HG02884 (cell line): Measurements from ENCODE around the gene RBM23.
A peak's percentile ranks its signal among the peaks of the same experiment; 100 is the strongest.

ENCODE experiments used
- ATAC-seq: cut with Tn5 transposase; IDR thresholded peaks from one replicate; pipeline ENCODE4 v1.9.1; 2021; ENCODE audit warnings: mild to moderate bottlenecking, moderate library complexity; ENCODE audit not compliant: unreplicated experiment

The RBM23 gene

DNA sequence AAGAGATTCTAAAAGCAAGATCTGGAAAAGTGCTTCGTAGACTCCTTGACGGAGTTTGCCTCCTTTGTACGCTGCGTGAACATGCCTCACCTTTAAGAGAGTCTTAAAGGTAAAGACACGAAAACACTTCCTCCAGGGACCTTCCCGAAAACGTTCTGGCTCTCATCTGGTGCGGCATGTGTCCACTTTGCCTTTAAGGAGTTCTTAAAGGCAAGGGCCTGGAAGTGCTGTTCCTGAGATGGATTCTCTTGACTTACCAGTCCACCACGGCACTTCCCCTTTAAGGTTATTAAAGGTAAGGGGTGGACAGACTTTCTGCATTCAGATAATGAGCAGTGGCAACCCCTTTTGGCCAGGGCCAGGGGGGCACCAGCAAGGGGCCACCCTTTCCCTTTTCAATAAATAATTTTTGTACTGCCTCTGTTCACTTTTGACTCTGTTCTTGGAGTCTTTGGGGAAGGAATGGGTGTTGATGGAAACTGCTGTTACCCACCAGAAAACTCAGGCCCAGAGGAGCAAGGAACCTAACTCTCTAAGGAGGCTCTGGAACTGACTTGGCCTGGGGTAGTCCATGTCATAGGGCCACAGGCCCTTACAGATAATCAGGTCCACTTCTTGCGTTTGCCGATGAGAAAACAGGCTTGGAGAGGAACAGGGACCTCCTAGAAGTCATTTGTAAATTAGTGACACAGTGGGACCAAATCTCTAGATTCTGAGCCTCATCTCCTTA lies 31.5 kb downstream of the RBM23 start:
- no peak for ATAC-seq

DNA sequence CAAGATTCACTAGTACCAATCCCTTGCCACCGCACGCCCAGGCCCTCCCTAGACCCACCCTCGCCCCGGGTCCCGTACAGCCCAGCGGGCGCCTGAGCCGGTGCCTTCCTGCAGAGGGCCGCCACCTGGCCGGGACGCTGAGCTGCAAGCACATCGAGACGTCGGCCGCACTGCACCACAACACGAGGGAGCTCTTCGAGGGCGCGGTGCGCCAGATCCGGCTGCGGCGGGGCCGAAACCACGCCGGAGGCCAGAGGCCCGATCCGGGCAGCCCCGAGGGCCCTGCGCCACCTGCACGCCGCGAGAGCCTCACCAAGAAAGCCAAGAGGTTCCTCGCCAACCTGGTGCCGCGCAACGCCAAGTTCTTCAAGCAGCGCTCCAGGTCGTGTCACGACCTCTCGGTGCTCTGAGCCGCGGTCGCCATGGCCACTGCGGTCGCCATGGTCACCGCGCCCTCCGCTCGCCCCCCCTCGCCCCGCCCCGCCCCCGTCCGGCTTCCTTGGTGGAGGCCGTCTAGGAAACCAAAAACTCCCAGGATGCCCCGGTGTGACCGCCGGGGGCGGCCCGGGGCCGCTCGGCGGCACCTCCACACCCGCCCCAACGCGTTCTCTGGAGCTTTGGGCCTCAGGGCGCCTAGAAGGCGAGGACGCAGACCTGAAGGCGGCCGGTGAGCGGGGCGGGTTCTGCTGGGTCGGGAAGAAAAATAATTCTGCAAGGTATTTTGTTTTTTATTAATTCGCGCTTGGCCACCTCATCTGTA lies 32.3 kb downstream of the RBM23 start:
- peak; percentile 41 for ATAC-seq

DNA sequence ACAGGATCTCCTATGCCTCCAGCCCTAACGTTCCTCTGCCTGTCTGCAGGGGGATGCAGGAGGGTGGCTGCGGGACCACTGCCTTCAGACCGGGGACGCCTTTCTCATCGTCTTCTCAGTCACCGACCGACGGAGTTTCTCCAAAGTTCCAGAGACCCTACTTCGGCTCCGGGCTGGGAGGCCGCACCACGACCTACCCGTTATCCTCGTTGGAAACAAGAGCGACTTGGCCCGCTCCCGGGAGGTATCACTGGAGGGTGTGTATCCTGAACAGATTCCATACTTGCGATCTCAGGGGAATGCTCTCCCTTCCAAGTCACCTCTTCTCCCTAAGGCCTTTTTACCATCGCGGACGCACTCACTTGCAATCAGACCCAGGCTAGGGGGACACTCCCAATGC lies 33.0 kb downstream of the RBM23 start:
- no peak for ATAC-seq

DNA sequence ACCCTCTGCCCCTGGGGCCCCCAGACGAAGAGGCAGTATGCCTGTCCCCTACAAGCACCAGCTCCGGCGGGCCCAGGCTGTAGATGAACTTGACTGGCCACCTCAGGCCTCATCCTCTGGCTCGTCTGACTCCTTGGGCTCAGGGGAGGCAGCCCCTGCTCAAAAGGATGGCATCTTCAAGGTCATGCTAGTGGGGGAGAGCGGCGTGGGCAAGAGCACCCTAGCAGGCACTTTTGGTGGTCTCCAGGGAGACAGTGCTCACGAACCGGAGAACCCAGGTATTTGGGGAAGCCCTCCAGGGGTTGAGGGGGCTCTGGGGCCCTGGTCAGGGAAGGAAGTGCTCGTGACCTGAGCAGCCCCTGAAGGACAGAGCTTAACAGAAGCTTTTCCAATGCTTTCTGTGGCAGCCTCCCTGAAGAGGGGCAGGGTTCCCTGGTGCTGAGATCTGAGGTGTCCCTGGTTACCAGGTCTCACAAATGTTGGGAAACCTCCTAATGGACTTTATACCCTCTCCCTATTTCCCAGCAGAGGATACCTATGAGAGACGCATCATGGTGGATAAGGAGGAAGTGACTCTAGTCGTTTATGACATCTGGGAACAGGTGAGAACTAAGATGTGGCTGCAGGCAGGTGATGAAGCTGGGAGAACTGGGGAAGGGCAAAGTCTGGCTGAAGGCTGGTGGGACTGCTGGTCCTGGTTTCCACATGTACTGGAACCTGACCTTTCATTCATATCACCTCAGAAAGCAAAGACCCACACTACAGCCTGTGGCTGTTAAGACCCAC lies 34.0 kb downstream of the RBM23 start:
- ATAC-seq: no peak

DNA sequence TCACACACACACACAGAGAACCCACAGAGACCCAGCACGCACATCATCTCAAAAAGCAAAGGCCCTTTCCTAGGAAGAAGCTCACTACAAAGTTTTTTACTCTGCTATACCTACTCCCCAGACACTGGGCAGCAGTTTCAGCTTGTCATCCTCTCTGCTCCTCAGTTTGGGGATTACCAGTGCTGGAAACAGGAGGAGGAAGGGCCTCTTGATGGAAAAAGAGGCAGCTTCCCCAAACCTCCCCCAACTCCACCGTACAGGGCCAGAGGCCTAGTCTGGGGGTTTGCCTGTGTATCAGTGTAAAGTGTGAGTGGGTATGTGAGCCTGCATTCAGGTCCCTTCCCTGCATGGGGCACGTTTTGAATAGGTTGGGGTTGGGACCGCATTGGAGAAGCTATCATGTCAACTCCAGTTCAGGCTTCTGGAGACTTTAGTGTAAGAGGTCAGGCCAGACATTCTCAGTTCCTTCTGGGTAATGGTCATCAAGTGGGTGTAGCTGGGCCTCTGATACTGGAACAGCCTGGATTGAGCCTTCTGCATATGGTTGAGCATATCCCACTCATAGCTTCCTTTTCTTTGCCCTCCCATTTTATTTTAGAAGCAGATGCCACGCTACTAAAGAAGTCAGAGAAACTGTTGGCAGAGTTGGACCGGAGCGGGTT lies 34.7 kb downstream of the RBM23 start:
- ATAC-seq: no peak

DNA sequence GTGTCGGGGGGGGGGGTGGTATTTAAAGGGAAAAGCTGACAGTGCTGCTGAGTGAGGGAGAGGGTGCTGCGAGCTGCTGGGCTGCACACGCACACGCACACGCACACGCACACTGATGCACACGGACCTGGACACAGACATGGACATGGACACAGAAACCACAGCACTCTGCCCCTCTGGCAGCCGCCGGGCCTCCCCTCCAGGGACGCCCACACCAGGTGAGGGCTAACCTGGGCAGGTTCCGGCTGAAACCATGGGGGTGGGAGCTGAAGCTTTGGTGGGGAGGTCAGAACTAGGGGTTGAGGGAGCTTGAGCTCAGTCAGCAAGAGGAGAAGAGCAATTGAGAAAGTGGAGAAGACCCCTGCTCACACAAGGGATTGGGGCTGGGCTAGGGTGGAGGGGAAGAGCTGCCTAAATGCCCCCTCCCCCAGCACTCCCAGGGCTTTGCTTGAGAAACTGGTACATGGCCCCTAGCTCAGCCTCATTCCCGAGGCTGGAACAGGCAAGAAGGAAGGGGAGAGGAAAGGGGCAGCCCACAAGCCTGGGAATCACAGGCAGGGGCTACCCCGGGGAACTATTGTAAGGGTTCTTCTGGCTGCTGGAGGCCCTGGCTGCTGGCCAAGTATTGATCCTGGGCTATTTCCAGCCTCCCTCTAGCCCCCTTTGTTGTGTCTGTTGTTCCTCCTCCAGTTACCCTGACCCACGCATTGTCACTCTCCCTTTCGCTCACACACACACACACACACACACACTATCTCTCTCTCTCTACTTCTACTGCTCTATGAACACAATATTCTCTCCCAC lies 35.6 kb downstream of the RBM23 start, which contains the start of gene REM2:
Gene REM2, plus strand, starts transcription at position 50 of the 804 bp plus-strand sequence. Its CDS starts 66 bp downstream, at position 116.
- ATAC-seq: no peak

DNA sequence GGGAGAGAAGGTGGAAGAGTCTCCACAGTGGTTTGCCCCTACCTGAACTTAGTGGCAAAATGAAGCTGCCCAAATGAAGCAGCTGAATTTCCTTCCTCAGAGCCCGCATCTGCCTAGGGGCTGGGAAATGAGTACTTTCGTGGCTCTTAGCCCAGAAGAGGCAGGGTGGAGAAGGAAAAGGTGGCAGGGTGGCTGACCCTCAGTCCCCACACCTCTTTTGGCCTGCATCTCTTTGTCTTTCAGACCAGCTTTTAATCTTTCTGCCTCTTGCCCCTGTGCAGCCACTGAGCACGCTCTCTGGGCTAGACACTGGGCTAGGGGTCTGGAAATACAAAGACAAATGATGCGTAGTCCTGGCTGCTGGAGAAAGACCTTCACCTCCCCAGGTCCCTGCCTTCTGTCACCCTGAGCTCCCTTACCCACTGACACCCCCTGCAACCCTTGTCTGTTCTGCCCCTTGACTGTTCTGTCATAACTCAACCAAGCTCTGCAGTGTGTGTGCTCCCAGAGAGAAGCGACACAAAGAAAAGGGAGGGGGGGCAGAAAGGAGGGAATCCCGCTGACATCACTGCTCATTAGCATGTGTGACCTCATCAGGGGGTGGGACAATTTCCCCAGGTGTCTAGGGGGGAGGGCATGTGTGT lies 36.3 kb downstream of the RBM23 start:
- ATAC-seq: no peak

DNA sequence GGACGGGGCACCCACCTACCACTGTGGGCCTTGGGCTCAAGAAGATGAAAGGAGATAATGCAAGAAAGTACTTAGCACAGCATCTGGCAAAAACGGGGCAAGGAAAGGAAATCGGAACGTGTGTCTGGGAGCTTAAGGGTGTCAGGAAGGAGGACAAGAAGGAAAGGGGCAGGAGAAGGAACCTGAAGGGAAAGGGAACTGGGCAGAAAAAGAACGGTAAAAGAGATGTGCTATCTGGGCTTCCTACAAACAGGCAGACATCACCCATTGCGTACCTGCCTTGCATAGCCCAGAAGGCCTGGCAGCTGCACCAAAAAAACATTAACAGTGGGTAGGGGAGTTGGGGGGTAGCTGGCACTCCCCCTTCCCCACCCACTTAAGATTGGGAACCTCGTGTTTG lies 36.9 kb downstream of the RBM23 start:
- no peak for ATAC-seq

DNA sequence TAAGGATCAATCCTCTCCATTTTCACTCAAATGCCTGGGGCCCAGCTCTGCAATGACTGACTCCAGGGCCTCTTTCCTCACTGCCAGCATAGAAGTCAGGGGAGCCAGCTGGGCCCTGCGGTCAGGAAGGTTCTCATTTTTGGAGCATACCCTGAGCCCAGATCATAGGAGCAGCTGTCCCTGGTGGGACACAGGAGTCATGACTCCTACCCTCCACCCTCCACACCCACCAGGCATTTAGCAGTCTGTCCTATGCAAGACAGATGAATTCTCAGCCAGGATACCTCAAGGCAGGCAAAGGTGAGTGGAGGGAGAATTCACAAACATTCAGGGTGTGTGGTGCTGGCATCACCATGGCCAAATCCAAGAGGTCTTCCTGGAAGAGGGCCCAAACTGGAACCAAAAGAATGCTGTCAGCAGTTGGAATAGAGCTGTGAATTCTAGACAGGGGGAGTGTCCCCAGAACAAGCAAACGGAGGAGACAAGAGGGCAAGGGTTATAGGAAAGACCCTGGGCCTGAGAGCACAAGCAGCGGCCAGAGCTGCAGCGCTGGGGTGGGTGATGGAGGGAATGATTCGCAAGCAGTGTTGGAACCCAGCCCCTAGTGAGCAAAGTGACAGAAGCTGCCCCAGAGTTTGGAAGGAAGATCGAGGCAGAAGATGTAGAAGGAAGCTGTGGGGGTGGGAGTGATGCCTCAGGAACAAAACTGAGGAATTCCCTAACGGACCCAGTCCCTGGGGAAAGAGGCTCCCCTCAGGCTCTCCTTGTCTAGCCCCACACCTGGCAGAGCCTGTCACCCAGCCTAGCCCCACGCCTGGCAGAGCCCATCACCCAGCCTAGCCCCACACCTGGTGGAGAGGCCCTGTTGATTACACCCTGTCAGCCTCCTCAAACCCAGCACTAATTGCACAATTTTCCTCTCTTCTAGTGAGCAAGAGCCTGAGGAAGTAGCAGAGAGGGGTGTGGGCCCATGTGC lies 40.4 kb downstream of the RBM23 start:
- no peak for ATAC-seq

DNA sequence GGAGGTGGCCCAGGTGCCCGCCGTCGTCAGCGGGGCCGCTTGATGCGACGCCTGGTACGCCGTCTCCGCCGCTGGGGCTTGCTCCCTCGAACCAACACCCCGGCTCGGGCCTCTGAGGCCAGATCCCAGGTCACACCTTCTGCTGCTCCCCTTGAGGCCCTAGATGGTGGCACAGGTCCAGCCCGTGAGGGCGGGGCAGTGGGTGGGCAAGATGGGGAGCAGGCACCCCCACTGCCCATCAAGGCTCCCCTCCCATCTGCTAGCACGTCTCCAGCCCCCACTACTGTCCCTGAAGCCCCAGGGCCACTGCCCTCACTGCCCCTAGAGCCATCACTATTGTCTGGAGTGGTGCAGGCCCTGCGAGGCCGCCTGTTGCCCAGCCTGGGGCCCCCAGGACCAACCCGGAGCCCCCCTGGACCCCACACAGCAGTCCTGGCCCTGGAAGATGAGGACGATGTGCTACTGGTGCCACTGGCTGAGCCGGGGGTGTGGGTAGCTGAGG lies 41.9 kb downstream of the RBM23 start:
- ATAC-seq: no peak

DNA sequence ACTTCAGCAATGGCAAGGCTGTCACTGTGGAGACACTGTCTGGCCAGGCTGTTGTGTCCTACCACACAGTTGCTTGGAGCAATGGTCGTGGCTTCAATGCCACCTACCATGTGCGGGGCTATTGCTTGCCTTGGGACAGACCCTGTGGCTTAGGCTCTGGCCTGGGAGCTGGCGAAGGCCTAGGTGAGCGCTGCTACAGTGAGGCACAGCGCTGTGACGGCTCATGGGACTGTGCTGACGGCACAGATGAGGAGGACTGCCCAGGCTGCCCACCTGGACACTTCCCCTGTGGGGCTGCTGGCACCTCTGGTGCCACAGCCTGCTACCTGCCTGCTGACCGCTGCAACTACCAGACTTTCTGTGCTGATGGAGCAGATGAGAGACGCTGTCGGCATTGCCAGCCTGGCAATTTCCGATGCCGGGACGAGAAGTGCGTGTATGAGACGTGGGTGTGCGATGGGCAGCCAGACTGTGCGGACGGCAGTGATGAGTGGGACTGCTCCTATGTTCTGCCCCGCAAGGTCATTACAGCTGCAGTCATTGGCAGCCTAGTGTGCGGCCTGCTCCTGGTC lies 43.1 kb downstream of the RBM23 start:
- no peak for ATAC-seq

DNA sequence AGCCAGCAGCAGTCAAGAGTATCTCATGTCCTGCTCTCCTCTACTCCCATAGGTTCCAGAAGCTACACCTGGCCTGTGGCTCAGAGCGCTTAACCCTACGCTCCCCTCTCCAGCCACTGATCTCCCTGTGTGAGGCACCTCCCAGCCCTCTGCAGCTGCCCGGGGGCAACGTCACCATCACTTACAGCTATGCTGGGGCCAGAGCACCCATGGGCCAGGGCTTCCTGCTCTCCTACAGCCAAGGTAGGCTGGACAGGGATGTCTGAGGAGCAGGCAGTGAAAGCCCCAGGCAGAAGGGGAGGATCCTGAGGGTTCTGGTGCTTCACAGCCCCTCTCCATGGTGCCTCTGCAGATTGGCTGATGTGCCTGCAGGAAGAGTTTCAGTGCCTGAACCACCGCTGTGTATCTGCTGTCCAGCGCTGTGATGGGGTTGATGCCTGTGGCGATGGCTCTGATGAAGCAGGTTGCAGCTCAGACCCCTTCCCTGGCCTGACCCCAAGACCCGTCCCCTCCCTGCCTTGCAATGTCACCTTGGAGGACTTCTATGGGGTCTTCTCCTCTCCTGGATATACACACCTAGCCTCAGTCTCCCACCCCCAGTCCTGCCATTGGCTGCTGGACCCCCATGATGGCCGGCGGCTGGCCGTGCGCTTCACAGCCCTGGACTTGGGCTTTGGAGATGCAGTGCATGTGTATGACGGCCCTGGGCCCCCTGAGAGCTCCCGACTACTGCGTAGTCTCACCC lies 43.8 kb downstream of the RBM23 start:
- no peak for ATAC-seq

DNA sequence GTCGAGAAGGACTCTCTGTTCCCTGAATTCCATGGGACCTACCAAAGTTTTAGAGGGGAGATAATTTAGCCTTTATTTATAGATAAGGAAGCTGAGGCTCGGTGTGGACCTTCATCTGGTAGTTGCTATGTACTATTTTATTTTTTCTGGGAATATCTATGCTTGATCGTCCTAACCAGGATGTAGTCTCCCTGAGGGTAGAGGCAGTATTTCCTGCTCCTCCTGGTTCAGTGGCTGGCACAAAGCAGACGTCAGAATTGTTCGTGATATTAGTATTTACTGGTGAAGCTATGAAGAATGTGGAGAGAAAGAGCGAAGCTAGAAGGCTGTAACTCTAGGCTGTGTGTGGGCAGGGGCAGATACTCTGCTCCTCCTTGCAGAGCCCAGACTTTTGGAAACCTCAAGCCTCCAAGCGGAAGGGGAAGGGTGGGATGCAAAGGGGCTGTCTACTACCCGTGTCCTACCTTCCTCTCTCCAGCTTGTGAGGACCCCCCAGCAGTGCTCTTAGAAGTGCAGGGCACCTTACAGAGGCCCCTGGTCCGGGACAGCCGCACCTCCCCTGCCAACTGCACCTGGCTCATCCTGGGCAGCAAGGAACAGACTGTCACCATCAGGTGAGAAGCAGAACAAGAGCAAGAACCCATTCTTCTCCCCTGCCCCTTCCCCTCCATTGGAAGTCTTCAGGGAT lies 46.0 kb downstream of the RBM23 start:
- no peak for ATAC-seq

DNA sequence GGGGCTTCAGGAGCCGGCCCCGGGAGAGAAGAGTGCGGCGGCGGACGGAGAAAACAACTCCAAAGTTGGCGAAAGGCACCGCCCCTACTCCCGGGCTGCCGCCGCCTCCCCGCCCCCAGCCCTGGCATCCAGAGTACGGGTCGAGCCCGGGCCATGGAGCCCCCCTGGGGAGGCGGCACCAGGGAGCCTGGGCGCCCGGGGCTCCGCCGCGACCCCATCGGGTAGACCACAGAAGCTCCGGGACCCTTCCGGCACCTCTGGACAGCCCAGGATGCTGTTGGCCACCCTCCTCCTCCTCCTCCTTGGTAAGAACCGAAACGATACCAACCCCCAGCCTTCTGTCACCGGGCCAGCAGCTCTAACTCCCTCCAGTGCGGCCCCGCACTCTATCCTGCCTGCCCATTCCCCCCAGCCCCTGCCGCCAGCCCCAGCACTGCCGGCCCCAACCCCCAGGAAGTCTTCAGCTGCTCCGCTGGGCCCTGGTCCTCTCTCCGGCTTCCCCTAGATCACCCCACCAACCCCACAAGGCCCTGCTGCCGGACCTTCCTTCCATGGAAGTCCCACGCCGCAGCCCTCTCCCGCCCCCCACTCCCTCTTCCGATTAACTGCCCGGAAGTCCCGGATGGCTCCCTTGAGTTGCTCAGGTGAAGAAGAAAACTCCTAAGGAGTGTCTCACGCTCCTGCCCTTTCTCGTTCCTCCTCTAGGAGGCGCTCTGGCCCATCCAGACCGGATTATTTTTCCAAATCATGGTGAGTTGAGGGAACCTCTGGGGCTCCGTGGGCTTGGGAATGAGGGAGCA lies 46.7 kb downstream of the RBM23 start:
- ATAC-seq: peak; percentile 17

DNA sequence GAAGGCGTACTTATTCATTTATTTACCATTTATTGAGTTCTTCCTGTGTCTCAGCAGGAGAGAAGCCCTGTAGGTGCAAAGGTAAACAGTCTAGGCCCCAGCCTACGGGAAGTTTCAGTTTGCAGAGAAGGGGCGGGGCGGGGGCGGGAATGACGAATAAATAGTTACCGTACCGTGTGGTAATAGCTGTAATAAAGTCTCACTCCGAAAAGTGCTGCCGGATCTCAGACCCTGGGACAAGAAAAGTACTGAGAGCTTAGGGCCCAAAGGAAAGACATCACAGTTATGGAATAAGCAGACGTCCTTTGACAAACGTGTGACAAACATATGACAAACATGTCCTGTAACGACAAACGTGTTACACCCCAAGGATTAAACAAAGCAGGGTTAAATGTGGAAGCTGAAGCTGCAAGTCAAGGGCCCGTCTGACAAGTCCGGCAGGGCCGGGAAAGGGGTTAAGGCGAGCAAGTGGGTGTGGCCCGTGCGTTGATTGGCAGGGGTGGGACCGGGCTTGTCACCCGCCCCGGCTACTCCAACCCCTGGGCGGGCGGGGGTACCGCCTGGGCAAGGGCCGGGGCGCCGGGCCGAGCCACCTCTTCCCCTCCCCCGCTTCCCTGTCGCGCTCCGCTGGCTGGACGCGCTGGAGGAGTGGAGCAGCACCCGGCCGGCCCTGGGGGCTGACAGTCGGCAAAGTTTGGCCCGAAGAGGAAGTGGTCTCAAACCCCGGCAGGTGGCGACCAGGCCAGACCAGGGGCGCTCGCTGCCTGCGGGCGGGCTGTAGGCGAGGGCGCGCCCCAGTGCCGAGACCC lies 47.5 kb downstream of the RBM23 start, which contains the start of gene LRP10:
Gene LRP10, plus strand, starts transcription at position 517 of the 809 bp plus-strand sequence. CDS start 564 bp downstream, outside the sequence.
- peak; percentile 64 for ATAC-seq
